Measurements from ENCODE around the gene NANS. TPM values are rescaled to one million over a fixed set of nuclear protein-coding genes. Genes with fewer than 3 reads are reported as not detected.

The NANS gene
- total RNA-seq, 1 experiment from 2014 or later: 40.4 TPM

GRCh38 chr9:98127226-98127625 lies 70.7 kb downstream of the NANS start:
- Histone ChIP-seq H2BK20ac (ENCODE audit: low read depth, low read length, poor library complexity, severe bottlenecking) (no peak overlapping the region), H4K91ac (ENCODE audit: insufficient read length, low read depth, low read length) (no peak overlapping the region), H3K79me2 (ENCODE audit: insufficient read depth, low read length) (no peaks in the 10 kb centered on the region), H3K9ac (ENCODE audit: extremely low read depth, insufficient read length, low read length) (no peak overlapping the region), H3K79me1 (ENCODE audit: insufficient read depth, low read depth, low read length, poor library complexity, severe bottlenecking) (no peaks in the 10 kb centered on the region), H2AFZ (ENCODE audit: low read length) (no peak overlapping the region), H2BK12ac (ENCODE audit: insufficient read length, low read depth, low read length) (no peak overlapping the region), H3K23ac (ENCODE audit: insufficient read length, low read depth, low read length) (no peak overlapping the region), H3K18ac (ENCODE audit: insufficient read length, low read depth, low read length) (no peak overlapping the region), H2BK120ac (ENCODE audit: low read depth, low read length, poor library complexity, severe bottlenecking) (no peak overlapping the region), H3K4ac (ENCODE audit: low read depth, low read length) (no peak overlapping the region), H3K9me3 (ENCODE audit: control insufficient read depth, low read depth, low read length) (no peaks in the 10 kb centered on the region), H2BK5ac (ENCODE audit: insufficient read length, low read length) (no peak overlapping the region), H4K20me1 (ENCODE audit: control insufficient read depth, insufficient read depth, insufficient read length) (no peaks in the 10 kb centered on the region), H3K23me2 (ENCODE audit: insufficient read length, low read depth, low read length, poor library complexity, severe bottlenecking) (no peaks in the 10 kb centered on the region), H2AK5ac (ENCODE audit: insufficient read length, low read length) (no peak overlapping the region), H4K8ac (replicated peaks; ENCODE audit: insufficient read length, low read depth, low read length) (no peak overlapping the region), H3K4me2 (ENCODE audit: insufficient read depth, insufficient read length, low read length) (no peak overlapping the region), H3K27me3 (ENCODE audit: insufficient read depth, low read length) (no peaks in the 10 kb centered on the region), H2BK15ac (ENCODE audit: low read depth, low read length) (no peak overlapping the region), H3K27ac (ENCODE audit: insufficient read length, low read depth, low read length) (no peak overlapping the region), H4K5ac (ENCODE audit: insufficient read length, low read depth, low read length) (no peak overlapping the region), H3K4me1 (ENCODE audit: insufficient read depth, low read length) (no peaks in the 10 kb centered on the region), H3T11ph (ENCODE audit: low read length) (no peak overlapping the region), H3K56ac (ENCODE audit: insufficient read length, low read depth, low read length) (no peak overlapping the region), H3K14ac (ENCODE audit: insufficient read depth, low read length) (no peak overlapping the region)
- Mint-ChIP-seq H3K4me3 (no peak overlapping the region), H3K27me3 (ENCODE audit: low read depth) (no peaks in the 10 kb centered on the region; the same call in 1 of the 2 replicates), H3K36me3 (ENCODE audit: insufficient read depth in 1 of 3, low read depth in 3 of 3) (peaks cover 20 to 23% (median 21%) of the 10 kb centered on the region in 3 experiments; a peak in 6 of 7 replicates), H3K27ac (no peak overlapping the region; a peak in 1 of 7 replicates), H3K4me1 (peaks cover 4% of the 10 kb centered on the region in 2 experiments; a peak in 1 of 4 replicates), H3K9me3 (no peaks in the 10 kb centered on the region)
- no CpG with 5 or more reads among the region's 8 CpGs for WGBS (ENCODE audit: extremely low coverage, insufficient read length, low lambda C conversion rate)
- no peak for DNase-seq
- no peak for TF ChIP-seq CTCF (conservative IDR thresholded peaks at IDR 0.05)
